ENCODE measurements around the gene SPAG7.

- TF ChIP-seq CTCF (conservative IDR thresholded peaks at IDR 0.05; ENCODE audit: low read length), result no peak
- no peak for TF ChIP-seq EZH2phosphoT487 (IDR thresholded peaks at IDR 0.05; ENCODE audit: borderline replicate concordance, low read depth, low read length)
These were observed 30.1 kb downstream of the SPAG7 start for GRCh38 chr17:4937553-4937952.
